ENCODE results near the gene NEAT1.
A peak's percentile ranks its signal among the peaks of the same experiment; 100 is the strongest.

DNA sequence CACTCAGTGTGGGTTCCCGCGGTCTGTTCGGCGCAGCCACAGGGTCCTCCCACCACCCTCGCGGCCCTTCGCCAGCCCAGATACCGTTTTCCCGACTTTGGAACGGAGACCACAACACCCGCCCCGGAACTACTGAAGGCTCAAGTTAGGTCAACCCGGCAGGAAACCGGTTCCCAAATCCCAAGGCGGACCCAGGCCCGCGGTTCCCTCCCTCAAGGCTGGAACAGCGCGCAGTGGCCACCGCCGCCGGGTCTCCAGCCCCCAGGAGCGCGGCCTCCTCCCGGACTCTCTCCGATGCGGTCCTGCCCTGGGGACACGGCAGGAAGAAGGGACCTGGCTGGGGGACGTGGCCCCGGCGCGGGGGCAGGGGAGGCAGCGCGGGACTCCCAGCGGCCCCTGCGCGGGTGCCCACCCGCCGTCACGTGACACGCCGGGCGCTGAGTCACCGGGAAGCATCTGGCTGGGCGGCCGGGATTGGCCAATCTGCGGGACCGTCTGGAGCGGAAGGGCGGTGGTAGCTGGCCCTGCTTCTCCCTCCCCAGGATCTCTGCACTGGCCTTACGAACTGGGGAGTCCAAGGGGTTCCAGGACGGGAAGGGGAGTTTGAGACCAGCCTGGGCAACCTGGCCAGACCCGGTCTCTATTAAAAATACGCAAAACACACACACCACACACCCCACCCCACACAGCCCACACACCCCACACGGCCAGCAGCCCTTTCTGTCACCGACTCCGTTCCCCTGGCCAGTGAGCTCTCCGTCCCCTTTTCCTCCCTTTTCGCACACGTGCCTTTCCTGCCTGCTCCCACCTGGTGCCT lies 54.8 kb downstream of the NEAT1 start:
- TF ChIP-seq POLR2A (IDR thresholded peaks at IDR 0.05): peak; percentile 59 to 94
- TF ChIP-seq, protein P1, sequence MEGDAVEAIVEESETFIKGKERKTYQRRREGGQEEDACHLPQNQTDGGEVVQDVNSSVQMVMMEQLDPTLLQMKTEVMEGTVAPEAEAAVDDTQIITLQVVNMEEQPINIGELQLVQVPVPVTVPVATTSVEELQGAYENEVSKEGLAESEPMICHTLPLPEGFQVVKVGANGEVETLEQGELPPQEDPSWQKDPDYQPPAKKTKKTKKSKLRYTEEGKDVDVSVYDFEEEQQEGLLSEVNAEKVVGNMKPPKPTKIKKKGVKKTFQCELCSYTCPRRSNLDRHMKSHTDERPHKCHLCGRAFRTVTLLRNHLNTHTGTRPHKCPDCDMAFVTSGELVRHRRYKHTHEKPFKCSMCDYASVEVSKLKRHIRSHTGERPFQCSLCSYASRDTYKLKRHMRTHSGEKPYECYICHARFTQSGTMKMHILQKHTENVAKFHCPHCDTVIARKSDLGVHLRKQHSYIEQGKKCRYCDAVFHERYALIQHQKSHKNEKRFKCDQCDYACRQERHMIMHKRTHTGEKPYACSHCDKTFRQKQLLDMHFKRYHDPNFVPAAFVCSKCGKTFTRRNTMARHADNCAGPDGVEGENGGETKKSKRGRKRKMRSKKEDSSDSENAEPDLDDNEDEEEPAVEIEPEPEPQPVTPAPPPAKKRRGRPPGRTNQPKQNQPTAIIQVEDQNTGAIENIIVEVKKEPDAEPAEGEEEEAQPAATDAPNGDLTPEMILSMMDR (IDR thresholded peaks at IDR 0.05): no peak
